Testis (tissue), 2 donors: Measurements from ENCODE around the gene KLF18.

Experiments used
- CTCF ChIP-seq, 3 experiments: fragments of 450-650 bp in 2 of 3; fragments of 200-600 bp in 1 of 3; sonication (generic) in 1 of 3; IDR thresholded peaks; one replicate each; pipeline ENCODE4 v1.5.1; 2016 to 2019; ENCODE audit warnings: antibody characterized with exemption in 3 of 3, mild to moderate bottlenecking in 2 of 3, moderate library complexity in 1 of 3
- POLR2A ChIP-seq: fragments of 450-650 bp; IDR thresholded peaks from one replicate; pipeline ENCODE4 v1.6.1; 2017; ENCODE audit warnings: antibody characterized with exemption, mild to moderate bottlenecking, moderate library complexity

GRCh38 chr1:44114098-44114497, 27.3 kb downstream of the KLF18 start:
- TF ChIP-seq CTCF (IDR thresholded peaks at IDR 0.05) (no peak), POLR2A (no peak)
